Measurements from ENCODE around the gene BTF3L4. TPM values are rescaled to one million over a fixed set of nuclear protein-coding genes. Genes with fewer than 3 reads are reported as not detected.

Gene BTF3L4
- total and polyA plus RNA-seq, 2 experiments from 2014 or later, result 112 to 154 TPM

DNA sequence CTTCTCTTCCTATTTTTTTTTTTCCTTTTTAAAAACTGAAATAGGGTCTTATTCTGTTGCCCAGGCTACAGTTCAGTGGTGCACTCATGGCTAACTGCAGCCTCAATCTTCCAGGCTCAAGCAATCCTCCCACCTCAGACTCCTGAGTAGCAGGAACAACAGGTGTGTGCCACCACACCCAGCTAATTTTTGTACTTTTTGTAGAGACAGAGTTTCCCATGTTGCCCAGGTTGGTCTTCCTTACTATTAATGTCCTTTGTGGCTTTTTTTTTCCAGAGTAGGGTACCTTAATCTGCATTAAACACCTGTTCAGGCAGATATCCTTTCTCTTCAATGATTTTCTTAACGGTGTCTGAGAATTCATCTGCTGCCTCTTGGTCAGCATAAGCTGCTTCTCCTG is 18.2 kb upstream of the BTF3L4 start:
- no peaks in the 10 kb centered on the region; the same call in 1 of the 2 replicates for H3K4me1 ChIP-seq (ENCODE audit: insufficient read depth)
- no peaks in the 10 kb centered on the region for H3K9me2 ChIP-seq (ENCODE audit: insufficient read depth)
- peaks cover 11% of the 10 kb centered on the region; the same call in 1 of the 2 replicates for H3F3A ChIP-seq (replicated peaks; ENCODE audit: low read depth)
- DNase-seq (ENCODE audit: low spot score) (no peak), ATAC-seq (no peak)
- H3K36me3 Mint-ChIP-seq (ENCODE audit: low read depth), result peaks cover 33% of the 10 kb centered on the region
- H3K4me3 Mint-ChIP-seq, result no peak overlapping the region
- H3K27me3 Mint-ChIP-seq (ENCODE audit: insufficient read depth, low read depth, poor library complexity), result no peaks in the 10 kb centered on the region
- peaks cover 13% of the 10 kb centered on the region for H3K79me2 ChIP-seq (replicated peaks; ENCODE audit: insufficient read depth)
- no peak overlapping the region for H2AFZ ChIP-seq
- peaks cover 4% of the 10 kb centered on the region for H3K36me3 ChIP-seq (ENCODE audit: insufficient read depth)
- no peak overlapping the region for H3K27ac ChIP-seq (ENCODE audit: low read depth)
- H3K4me1 Mint-ChIP-seq, result peaks cover 5% of the 10 kb centered on the region; the same call in 1 of the 3 replicates
- no peak overlapping the region for H3K4me3 ChIP-seq
- H3K4me2 ChIP-seq, result no peak overlapping the region
- H3K27me3 ChIP-seq (ENCODE audit: insufficient read depth), result no peaks in the 10 kb centered on the region
- no peaks in the 10 kb centered on the region for H3K9me3 Mint-ChIP-seq
- no peak overlapping the region for H3K27ac Mint-ChIP-seq
- TF ChIP-seq JUNB (IDR thresholded peaks at IDR 0.05; ENCODE audit: unreplicated experiment), result no peak
- TF ChIP-seq, protein P1, sequence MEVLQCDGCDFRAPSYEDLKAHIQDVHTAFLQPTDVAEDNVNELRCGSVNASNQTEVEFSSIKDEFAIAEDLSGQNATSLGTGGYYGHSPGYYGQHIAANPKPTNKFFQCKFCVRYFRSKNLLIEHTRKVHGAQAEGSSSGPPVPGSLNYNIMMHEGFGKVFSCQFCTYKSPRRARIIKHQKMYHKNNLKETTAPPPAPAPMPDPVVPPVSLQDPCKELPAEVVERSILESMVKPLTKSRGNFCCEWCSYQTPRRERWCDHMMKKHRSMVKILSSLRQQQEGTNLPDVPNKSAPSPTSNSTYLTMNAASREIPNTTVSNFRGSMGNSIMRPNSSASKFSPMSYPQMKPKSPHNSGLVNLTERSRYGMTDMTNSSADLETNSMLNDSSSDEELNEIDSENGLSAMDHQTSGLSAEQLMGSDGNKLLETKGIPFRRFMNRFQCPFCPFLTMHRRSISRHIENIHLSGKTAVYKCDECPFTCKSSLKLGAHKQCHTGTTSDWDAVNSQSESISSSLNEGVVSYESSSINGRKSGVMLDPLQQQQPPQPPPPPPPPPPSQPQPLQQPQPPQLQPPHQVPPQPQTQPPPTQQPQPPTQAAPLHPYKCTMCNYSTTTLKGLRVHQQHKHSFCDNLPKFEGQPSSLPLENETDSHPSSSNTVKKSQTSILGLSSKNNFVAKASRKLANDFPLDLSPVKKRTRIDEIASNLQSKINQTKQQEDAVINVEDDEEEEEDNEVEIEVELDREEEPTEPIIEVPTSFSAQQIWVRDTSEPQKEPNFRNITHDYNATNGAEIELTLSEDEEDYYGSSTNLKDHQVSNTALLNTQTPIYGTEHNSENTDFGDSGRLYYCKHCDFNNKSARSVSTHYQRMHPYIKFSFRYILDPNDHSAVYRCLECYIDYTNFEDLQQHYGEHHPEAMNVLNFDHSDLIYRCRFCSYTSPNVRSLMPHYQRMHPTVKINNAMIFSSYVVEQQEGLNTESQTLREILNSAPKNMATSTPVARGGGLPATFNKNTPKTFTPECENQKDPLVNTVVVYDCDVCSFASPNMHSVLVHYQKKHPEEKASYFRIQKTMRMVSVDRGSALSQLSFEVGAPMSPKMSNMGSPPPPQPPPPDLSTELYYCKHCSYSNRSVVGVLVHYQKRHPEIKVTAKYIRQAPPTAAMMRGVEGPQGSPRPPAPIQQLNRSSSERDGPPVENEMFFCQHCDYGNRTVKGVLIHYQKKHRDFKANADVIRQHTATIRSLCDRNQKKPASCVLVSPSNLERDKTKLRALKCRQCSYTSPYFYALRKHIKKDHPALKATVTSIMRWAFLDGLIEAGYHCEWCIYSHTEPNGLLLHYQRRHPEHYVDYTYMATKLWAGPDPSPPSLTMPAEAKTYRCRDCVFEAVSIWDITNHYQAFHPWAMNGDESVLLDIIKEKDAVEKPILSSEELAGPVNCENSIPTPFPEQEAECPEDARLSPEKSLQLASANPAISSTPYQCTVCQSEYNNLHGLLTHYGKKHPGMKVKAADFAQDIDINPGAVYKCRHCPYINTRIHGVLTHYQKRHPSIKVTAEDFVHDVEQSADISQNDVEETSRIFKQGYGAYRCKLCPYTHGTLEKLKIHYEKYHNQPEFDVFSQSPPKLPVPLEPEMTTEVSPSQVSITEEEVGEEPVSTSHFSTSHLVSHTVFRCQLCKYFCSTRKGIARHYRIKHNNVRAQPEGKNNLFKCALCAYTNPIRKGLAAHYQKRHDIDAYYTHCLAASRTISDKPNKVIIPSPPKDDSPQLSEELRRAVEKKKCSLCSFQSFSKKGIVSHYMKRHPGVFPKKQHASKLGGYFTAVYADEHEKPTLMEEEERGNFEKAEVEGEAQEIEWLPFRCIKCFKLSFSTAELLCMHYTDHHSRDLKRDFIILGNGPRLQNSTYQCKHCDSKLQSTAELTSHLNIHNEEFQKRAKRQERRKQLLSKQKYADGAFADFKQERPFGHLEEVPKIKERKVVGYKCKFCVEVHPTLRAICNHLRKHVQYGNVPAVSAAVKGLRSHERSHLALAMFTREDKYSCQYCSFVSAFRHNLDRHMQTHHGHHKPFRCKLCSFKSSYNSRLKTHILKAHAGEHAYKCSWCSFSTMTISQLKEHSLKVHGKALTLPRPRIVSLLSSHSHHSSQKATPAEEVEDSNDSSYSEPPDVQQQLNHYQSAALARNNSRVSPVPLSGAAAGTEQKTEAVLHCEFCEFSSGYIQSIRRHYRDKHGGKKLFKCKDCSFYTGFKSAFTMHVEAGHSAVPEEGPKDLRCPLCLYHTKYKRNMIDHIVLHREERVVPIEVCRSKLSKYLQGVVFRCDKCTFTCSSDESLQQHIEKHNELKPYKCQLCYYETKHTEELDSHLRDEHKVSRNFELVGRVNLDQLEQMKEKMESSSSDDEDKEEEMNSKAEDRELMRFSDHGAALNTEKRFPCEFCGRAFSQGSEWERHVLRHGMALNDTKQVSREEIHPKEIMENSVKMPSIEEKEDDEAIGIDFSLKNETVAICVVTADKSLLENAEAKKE (CRISPR knock-in tag; IDR thresholded peaks at IDR 0.05), result no peak
- TF ChIP-seq POLR2AphosphoS5 (IDR thresholded peaks at IDR 0.05; ENCODE audit: low read depth), result no peak
- TF ChIP-seq, protein P2, sequence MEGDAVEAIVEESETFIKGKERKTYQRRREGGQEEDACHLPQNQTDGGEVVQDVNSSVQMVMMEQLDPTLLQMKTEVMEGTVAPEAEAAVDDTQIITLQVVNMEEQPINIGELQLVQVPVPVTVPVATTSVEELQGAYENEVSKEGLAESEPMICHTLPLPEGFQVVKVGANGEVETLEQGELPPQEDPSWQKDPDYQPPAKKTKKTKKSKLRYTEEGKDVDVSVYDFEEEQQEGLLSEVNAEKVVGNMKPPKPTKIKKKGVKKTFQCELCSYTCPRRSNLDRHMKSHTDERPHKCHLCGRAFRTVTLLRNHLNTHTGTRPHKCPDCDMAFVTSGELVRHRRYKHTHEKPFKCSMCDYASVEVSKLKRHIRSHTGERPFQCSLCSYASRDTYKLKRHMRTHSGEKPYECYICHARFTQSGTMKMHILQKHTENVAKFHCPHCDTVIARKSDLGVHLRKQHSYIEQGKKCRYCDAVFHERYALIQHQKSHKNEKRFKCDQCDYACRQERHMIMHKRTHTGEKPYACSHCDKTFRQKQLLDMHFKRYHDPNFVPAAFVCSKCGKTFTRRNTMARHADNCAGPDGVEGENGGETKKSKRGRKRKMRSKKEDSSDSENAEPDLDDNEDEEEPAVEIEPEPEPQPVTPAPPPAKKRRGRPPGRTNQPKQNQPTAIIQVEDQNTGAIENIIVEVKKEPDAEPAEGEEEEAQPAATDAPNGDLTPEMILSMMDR (conservative IDR thresholded peaks at IDR 0.05; ENCODE audit: low read depth in 2 of 2), result no peak
- TF ChIP-seq EZH2 (IDR thresholded peaks at IDR 0.05; ENCODE audit: low read depth, unreplicated experiment), result no peak
- TF ChIP-seq, protein P3, sequence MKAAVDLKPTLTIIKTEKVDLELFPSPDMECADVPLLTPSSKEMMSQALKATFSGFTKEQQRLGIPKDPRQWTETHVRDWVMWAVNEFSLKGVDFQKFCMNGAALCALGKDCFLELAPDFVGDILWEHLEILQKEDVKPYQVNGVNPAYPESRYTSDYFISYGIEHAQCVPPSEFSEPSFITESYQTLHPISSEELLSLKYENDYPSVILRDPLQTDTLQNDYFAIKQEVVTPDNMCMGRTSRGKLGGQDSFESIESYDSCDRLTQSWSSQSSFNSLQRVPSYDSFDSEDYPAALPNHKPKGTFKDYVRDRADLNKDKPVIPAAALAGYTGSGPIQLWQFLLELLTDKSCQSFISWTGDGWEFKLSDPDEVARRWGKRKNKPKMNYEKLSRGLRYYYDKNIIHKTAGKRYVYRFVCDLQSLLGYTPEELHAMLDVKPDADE (IDR thresholded peaks at IDR 0.05), result no peak
- no peak for TF ChIP-seq ZNF114 (CRISPR knock-in tag; IDR thresholded peaks at IDR 0.05)
- TF ChIP-seq ZNF331 (CRISPR knock-in tag; IDR thresholded peaks at IDR 0.05; ENCODE audit: low read depth), result no peak
- no peak for TF ChIP-seq STAT1 (IDR thresholded peaks at IDR 0.05; ENCODE audit: unreplicated experiment)
- peaks cover 15% of the 10 kb centered on the region for H4K20me1 ChIP-seq (replicated peaks; ENCODE audit: insufficient read depth)
